ENCODE measurements around the gene ZNF575.

The ZNF575 gene

DNA sequence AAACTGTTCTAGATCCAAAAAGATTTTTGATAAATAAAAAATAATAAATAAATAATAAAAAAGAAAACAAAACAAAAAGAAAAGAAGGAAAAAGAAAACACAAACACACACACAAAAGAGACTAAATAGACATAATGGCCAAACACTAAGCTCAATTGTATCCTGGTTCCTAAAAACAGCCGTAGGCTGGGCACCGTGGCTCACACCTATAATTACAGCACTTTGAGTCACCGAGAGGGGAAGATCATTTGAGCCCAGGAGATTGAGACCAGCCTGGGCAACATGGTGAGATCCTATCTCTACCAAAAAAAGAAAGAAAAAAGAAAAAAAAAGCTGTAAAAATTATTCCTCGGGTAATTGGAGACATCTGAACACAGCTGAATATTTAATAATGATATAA lies 14.9 kb upstream of the ZNF575 start:
- Histone ChIP-seq H3K4me1 (ENCODE audit: control insufficient read depth, insufficient read depth, low read length) (peaks cover 3% of the 10 kb centered on the region; the same call in 1 of the 2 replicates), H3K9me3 (ENCODE audit: control insufficient read depth, insufficient read depth, low read depth, low read length) (no peaks in the 10 kb centered on the region; the same call in 1 of the 2 replicates), H3K4me3 (ENCODE audit: low read depth, low read length) (no peak overlapping the region), H3K36me3 (ENCODE audit: control insufficient read depth in 2 of 2, insufficient read depth in 1 of 2, low read length in 2 of 2) (peaks cover 0 to 15% of the 10 kb centered on the region in 2 experiments; a peak in 1 of 3 replicates), H3K27ac (ENCODE audit: extremely low read depth, low read depth, low read length) (no peak overlapping the region)
- CTCF ChIA-PET = interaction anchor here (0.7 to 14.5 kb wide), 22 partner anchors 8 to 576 kb away, joined by 3 to 749 read pairs (median 6); partner anchors contain the start of genes ETHE1, IRGQ, PHLDB3 and ZNF575
- POLR2A ChIA-PET = interaction anchor here (0.7 to 2.6 kb wide), 7 partner anchors 14 to 79 kb away, joined by 3 to 10 read pairs (median 6); partner anchors contain the start of genes IRGQ, PHLDB3, ZNF575 and ZNF576
- 0 out of 2 replicates have a peak, but pooled peaks have one; percentile 10 for TF ChIP-seq KLF8 (tag by site-specific recombination; IDR thresholded peaks at IDR 0.05)
- TF ChIP-seq, protein P1, sequence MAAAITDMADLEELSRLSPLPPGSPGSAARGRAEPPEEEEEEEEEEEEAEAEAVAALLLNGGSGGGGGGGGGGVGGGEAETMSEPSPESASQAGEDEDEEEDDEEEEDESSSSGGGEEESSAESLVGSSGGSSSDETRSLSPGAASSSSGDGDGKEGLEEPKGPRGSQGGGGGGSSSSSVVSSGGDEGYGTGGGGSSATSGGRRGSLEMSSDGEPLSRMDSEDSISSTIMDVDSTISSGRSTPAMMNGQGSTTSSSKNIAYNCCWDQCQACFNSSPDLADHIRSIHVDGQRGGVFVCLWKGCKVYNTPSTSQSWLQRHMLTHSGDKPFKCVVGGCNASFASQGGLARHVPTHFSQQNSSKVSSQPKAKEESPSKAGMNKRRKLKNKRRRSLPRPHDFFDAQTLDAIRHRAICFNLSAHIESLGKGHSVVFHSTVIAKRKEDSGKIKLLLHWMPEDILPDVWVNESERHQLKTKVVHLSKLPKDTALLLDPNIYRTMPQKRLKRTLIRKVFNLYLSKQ (tag by site-specific recombination; IDR thresholded peaks at IDR 0.05; ENCODE audit: borderline replicate concordance) = no peak
- no peak for TF ChIP-seq ZIC2 (tag by site-specific recombination; IDR thresholded peaks at IDR 0.05)
- TF ChIP-seq ZBTB48 (tag by site-specific recombination; IDR thresholded peaks at IDR 0.05) = no peak
- peak; percentile 95 for TF ChIP-seq SP7 (tag by site-specific recombination; IDR thresholded peaks at IDR 0.05)

DNA sequence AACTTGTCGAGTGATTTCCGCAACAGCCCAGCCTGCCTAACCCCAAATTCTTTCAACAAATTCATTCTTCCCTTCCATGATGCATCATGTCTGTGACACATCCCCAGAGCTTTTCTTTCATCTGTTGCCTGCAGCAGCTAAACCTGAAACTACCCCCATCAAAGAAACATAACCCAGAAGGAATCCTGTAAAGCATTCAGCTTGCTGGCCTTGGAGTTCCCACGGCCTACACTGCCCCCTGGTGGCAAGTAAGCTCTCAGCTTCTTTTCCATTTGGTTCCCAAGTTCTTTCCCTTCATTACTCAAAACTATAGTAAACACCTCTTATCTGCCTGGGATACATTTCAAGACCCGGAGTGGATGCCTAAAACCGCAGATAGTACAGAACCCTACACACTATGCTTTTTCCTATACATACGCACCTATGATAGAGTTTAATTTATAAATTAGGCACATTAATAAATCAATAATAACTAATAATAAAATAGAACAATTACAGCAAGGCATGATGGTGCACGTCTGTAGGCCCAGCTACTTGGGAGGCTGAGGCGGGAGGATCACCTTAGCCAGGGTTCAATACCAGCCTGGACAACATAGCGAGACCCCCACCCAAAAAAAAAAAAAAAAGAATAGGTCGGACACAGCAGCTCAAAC lies 13.4 kb upstream of the ZNF575 start:
- ChIA-PET POLR2A (interaction anchor here (0.7 to 2.6 kb wide), 8 partner anchors 8 to 217 kb away, joined by 3 to 18 read pairs (median 4); partner anchors contain the start of gene ZNF575), CTCF (interaction anchor here (0.6 to 14.5 kb wide), 53 partner anchors 9 to 679 kb away, joined by 3 to 749 read pairs (median 4); partner anchors contain the start of genes ETHE1, IRGQ, LYPD3 and PHLDB3)
- no peaks in the 10 kb centered on the region for H3K9me3 ChIP-seq (ENCODE audit: control insufficient read depth, insufficient read depth, low read depth, low read length)
- H3K4me1 ChIP-seq (ENCODE audit: control insufficient read depth, insufficient read depth, low read length) = peaks cover 3% of the 10 kb centered on the region; the same call in 1 of the 2 replicates
- H3K36me3 ChIP-seq (ENCODE audit: control insufficient read depth in 2 of 2, insufficient read depth in 1 of 2, low read length in 2 of 2) = peaks cover 0 to 25% of the 10 kb centered on the region in 2 experiments; a peak in 1 of 3 replicates
- H3K4me3 ChIP-seq (ENCODE audit: low read depth, low read length) = no peak overlapping the region
- H3K27ac ChIP-seq (ENCODE audit: extremely low read depth, low read depth, low read length) = no peak overlapping the region
- TF ChIP-seq, protein P2, sequence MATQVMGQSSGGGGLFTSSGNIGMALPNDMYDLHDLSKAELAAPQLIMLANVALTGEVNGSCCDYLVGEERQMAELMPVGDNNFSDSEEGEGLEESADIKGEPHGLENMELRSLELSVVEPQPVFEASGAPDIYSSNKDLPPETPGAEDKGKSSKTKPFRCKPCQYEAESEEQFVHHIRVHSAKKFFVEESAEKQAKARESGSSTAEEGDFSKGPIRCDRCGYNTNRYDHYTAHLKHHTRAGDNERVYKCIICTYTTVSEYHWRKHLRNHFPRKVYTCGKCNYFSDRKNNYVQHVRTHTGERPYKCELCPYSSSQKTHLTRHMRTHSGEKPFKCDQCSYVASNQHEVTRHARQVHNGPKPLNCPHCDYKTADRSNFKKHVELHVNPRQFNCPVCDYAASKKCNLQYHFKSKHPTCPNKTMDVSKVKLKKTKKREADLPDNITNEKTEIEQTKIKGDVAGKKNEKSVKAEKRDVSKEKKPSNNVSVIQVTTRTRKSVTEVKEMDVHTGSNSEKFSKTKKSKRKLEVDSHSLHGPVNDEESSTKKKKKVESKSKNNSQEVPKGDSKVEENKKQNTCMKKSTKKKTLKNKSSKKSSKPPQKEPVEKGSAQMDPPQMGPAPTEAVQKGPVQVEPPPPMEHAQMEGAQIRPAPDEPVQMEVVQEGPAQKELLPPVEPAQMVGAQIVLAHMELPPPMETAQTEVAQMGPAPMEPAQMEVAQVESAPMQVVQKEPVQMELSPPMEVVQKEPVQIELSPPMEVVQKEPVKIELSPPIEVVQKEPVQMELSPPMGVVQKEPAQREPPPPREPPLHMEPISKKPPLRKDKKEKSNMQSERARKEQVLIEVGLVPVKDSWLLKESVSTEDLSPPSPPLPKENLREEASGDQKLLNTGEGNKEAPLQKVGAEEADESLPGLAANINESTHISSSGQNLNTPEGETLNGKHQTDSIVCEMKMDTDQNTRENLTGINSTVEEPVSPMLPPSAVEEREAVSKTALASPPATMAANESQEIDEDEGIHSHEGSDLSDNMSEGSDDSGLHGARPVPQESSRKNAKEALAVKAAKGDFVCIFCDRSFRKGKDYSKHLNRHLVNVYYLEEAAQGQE (tag by site-specific recombination; IDR thresholded peaks at IDR 0.05) = no peak
- TF ChIP-seq, protein P3, sequence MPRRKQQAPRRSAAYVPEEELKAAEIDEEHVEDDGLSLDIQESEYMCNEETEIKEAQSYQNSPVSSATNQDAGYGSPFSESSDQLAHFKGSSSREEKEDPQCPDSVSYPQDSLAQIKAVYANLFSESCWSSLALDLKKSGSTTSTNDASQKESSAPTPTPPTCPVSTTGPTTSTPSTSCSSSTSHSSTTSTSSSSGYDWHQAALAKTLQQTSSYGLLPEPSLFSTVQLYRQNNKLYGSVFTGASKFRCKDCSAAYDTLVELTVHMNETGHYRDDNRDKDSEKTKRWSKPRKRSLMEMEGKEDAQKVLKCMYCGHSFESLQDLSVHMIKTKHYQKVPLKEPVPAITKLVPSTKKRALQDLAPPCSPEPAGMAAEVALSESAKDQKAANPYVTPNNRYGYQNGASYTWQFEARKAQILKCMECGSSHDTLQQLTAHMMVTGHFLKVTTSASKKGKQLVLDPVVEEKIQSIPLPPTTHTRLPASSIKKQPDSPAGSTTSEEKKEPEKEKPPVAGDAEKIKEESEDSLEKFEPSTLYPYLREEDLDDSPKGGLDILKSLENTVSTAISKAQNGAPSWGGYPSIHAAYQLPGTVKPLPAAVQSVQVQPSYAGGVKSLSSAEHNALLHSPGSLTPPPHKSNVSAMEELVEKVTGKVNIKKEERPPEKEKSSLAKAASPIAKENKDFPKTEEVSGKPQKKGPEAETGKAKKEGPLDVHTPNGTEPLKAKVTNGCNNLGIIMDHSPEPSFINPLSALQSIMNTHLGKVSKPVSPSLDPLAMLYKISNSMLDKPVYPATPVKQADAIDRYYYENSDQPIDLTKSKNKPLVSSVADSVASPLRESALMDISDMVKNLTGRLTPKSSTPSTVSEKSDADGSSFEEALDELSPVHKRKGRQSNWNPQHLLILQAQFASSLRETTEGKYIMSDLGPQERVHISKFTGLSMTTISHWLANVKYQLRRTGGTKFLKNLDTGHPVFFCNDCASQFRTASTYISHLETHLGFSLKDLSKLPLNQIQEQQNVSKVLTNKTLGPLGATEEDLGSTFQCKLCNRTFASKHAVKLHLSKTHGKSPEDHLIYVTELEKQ (tag by site-specific recombination; IDR thresholded peaks at IDR 0.05; ENCODE audit: borderline replicate concordance) = no peak
- TF ChIP-seq HOXD13 (CRISPR knock-in tag; IDR thresholded peaks at IDR 0.05; ENCODE audit: borderline replicate concordance) (no peak), ZNF791 (tag by site-specific recombination; IDR thresholded peaks at IDR 0.05) (no peak), ZNF514 (tag by site-specific recombination; IDR thresholded peaks at IDR 0.05) (no peak), ZFP3 (tag by site-specific recombination; IDR thresholded peaks at IDR 0.05; ENCODE audit: low read depth) (no peak), ZNF366 (tag by site-specific recombination; conservative IDR thresholded peaks at IDR 0.05) (peak; percentile 82), EGR2 (tag by site-specific recombination; IDR thresholded peaks at IDR 0.05; ENCODE audit: low read depth) (no peak), ZNF132 (tag by site-specific recombination; IDR thresholded peaks at IDR 0.05; ENCODE audit: borderline replicate concordance) (no peak), ZNF302 (tag by site-specific recombination; IDR thresholded peaks at IDR 0.05; ENCODE audit: low read depth) (no peak), ZNF549 (tag by site-specific recombination; IDR thresholded peaks at IDR 0.05) (no peak), ZNF530 (tag by site-specific recombination; IDR thresholded peaks at IDR 0.05; ENCODE audit: low read depth) (no peak), ZBTB17 (tag by site-specific recombination; IDR thresholded peaks at IDR 0.05) (peak; percentile 75), GLI4 (tag by site-specific recombination; IDR thresholded peaks at IDR 0.05) (no peak), SP2 (tag by site-specific recombination; IDR thresholded peaks at IDR 0.05) (no peak), ZNF843 (tag by site-specific recombination; IDR thresholded peaks at IDR 0.05) (no peak)
- TF ChIP-seq, protein P4, sequence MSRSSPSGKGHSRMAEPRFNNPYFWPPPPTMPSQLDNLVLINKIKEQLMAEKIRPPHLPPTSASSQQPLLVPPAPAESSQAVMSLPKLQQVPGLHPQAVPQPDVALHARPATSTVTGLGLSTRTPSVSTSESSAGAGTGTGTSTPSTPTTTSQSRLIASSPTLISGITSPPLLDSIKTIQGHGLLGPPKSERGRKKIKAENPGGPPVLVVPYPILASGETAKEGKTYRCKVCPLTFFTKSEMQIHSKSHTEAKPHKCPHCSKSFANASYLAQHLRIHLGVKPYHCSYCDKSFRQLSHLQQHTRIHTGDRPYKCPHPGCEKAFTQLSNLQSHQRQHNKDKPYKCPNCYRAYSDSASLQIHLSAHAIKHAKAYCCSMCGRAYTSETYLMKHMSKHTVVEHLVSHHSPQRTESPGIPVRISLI (tag by site-specific recombination; IDR thresholded peaks at IDR 0.05) = no peak
- TF ChIP-seq, protein P5, sequence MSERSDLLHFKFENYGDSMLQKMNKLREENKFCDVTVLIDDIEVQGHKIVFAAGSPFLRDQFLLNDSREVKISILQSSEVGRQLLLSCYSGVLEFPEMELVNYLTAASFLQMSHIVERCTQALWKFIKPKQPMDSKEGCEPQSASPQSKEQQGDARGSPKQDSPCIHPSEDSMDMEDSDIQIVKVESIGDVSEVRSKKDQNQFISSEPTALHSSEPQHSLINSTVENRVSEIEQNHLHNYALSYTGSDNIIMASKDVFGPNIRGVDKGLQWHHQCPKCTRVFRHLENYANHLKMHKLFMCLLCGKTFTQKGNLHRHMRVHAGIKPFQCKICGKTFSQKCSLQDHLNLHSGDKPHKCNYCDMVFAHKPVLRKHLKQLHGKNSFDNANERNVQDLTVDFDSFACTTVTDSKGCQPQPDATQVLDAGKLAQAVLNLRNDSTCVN (tag by site-specific recombination; optimal IDR thresholded peaks at IDR 0.05) = no peak

All from HEK293 (cell line).